Tibial nerve (tissue), 4 donors: ENCODE data around the gene ELOB. TPM values are rescaled to one million over a fixed set of nuclear protein-coding genes. Genes with fewer than 3 reads are reported as not detected.

Source experiments
- DNase-seq, 2 donors: peaks; one replicate each; pipeline ENCODE4 v3.0.0-alpha.2; 2019; ENCODE audit warnings: low spot score in 2 of 2
- H3K27ac ChIP-seq, 4 donors: fragments of 200-600 bp; sonication (generic) in 3 of 4; one replicate each; pipeline ENCODE4 v1.5.1; 2017 to 2019; ENCODE audit warnings: mild to moderate bottlenecking in 1 of 4
- H3K27me3 ChIP-seq, 2 donors: fragments of 200-600 bp; sonication (generic) in 1 of 2; one replicate each; pipeline versions ENCODE4 v1.5.1 to v1.6.0; 2017 to 2019
- H3K36me3 ChIP-seq, 3 donors: fragments of 200-600 bp; sonication (generic); one replicate each; pipeline ENCODE4 v1.5.1; 2018 to 2019
- H3K4me1 ChIP-seq, 4 donors: fragments of 200-600 bp; sonication (generic) in 3 of 4; one replicate each; pipeline ENCODE4 v1.5.1; 2017 to 2019
- H3K4me3 ChIP-seq, 4 donors: fragments of 200-600 bp; sonication (generic) in 3 of 4; one replicate each; pipeline ENCODE4 v1.5.1; 2017 to 2019; ENCODE audit warnings: mild to moderate bottlenecking in 1 of 4, moderate library complexity in 1 of 4
- H3K9me3 ChIP-seq, 4 donors: fragments of 200-600 bp; sonication (generic) in 3 of 4; one replicate each; pipeline ENCODE4 v1.5.1; 2017 to 2019
- EP300 ChIP-seq, 2 donors: sonication (generic); formaldehyde crosslinking; IDR thresholded peaks; one replicate each; pipeline ENCODE4 v1.6.1; 2017; ENCODE audit warnings: antibody characterized with exemption in 2 of 2, mild to moderate bottlenecking in 1 of 2
- POLR2A ChIP-seq, 2 donors: fragments of 450-650 bp; IDR thresholded peaks; one replicate each; pipeline ENCODE4 v1.6.1; 2017; ENCODE audit warnings: antibody characterized with exemption in 2 of 2, mild to moderate bottlenecking in 2 of 2, moderate library complexity in 2 of 2
- WGBS, 2 donors: methylation state at CpG; one replicate each; pipeline ENCODE4 v1.1.5; 2018; 5-methylcytosine and 5-hydroxymethylcytosine counted together
- total RNA-seq, 4 donors: library from RNA; depleted of rRNA; stranded (reverse); fragments of >200 nt; gene quantifications; one replicate each; pipeline ENCODE4 v1.1.0, GENCODE V29; 2016
- TF ChIP-seq, protein P1 (sequence below), 5 experiments: fragments of 200-600 bp in 3 of 5; fragments of 450-650 bp in 2 of 5; sonication (generic) in 3 of 5; IDR thresholded peaks; one replicate each; pipeline ENCODE4 v1.5.1; 2016 to 2019; ENCODE audit warnings: antibody characterized with exemption in 5 of 5, mild to moderate bottlenecking in 3 of 5, moderate library complexity in 2 of 5

The ELOB gene
- total RNA-seq, 4 donors from 2014 or later = 293 to 759 (median 513) TPM

DNA sequence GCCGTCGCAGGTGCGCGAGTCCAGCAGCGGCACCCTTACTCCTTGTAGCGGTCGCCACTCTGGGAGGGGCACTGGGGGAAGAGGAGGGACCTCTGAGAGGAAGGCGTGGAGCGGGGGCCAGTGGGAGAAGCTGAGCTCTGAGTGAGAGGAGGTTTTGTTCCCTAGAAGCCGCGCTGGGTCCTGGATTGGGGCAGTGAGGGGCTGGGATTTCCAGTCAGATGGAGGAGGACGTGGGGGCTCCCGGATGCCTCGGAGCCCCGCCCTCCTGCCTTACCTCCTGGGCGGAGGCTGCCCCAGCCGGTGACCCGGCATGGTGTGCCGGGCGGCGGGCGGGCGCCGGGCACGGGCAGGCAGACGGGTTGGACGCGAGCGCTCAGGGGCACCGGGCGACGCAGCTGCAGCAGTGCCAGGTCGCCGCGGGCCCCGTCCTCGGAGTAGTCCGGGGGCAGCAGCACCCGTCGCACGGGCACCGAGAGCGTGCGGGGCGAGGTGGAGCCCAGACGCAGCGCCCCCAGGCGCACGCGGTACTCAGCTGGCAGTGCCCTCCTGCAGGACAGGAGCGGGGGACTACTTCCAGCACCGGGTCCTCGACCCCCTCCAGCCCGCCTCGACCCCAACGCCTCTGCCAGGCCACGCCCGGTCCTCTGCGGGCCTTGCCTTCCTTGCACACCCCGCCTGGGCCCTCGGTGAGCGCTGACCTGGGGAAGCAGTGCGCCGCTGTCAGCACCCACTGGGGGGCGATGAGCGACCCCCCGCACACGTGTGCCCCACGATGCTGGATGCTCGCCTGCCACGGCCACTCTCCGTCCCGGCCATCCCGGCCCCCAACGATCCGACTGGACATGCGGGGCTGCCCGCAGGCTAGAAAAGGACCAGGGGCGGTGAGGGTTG, 8.3 kb upstream of the ELOB start:
- no peak for TF ChIP-seq EP300 (IDR thresholded peaks at IDR 0.05)
- TF ChIP-seq POLR2A (IDR thresholded peaks at IDR 0.05) = no peak
- TF ChIP-seq, protein P1, sequence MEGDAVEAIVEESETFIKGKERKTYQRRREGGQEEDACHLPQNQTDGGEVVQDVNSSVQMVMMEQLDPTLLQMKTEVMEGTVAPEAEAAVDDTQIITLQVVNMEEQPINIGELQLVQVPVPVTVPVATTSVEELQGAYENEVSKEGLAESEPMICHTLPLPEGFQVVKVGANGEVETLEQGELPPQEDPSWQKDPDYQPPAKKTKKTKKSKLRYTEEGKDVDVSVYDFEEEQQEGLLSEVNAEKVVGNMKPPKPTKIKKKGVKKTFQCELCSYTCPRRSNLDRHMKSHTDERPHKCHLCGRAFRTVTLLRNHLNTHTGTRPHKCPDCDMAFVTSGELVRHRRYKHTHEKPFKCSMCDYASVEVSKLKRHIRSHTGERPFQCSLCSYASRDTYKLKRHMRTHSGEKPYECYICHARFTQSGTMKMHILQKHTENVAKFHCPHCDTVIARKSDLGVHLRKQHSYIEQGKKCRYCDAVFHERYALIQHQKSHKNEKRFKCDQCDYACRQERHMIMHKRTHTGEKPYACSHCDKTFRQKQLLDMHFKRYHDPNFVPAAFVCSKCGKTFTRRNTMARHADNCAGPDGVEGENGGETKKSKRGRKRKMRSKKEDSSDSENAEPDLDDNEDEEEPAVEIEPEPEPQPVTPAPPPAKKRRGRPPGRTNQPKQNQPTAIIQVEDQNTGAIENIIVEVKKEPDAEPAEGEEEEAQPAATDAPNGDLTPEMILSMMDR (IDR thresholded peaks at IDR 0.05) = no peak
- Histone ChIP-seq H3K36me3 (no peaks in the 10 kb centered on the region), H3K4me3 (peak overlapping the region in 3 of 4 donors; percentile 15 to 44 (median 33)), H3K4me1 (peaks cover 0 to 14% (median 8%) of the 10 kb centered on the region in 4 donors), H3K27me3 (peaks cover 0 to 52% of the 10 kb centered on the region in 2 donors), H3K27ac (no peak overlapping the region), H3K9me3 (no peaks in the 10 kb centered on the region)
- DNase-seq = no peak
- 16% methylated on average over 28 to 60 of the region's 79 CpGs for WGBS, 2 donors

DNA sequence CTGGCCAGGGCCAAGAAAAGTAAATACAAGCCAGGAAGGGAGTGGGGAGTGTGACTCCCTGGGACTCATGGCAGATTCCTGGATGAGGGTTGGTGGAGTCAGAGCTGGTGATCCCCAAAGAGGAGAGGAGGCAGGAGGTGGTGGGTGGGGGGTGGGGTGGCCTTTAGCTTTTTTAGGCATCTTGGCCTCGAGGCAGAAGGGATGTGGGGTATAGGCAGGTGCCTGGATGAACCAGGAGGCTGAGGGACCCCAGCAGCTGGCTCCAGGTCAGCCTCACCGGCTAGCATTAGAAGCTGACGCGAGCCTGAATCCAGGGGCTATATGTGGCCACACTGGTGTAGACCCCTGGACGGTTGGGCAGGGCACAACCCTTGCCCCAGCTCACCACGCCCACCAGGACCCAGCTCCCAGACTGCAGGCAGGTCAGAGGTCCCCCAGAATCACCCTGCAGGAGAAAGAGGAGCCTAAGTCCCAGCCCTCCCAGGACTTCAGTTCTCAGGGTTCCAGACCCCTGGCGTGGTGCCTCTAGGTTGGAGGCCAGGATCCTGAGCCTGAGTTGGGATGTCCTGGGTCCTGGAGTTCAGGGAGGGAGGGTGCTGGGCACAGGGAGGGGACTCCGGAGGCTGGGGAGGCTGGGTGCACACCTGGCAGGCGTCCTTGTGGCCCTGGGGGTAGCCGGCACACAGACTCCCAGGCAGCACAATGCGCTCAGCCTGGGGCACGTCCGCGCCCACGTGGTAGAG, 7.4 kb upstream of the ELOB start:
- Histone ChIP-seq H3K4me3 (peak overlapping the region in 2 of 4 donors; percentile 33 to 44), H3K27me3 (peaks cover 0 to 44% of the 10 kb centered on the region in 2 donors), H3K4me1 (peaks cover 0 to 19% (median 8%) of the 10 kb centered on the region in 4 donors), H3K27ac (no peak overlapping the region), H3K9me3 (no peaks in the 10 kb centered on the region), H3K36me3 (no peaks in the 10 kb centered on the region)
- TF ChIP-seq EP300 (IDR thresholded peaks at IDR 0.05) (no peak), POLR2A (IDR thresholded peaks at IDR 0.05) (no peak)
- TF ChIP-seq, protein P1 (IDR thresholded peaks at IDR 0.05) = no peak
- 55% methylated on average over 10 to 12 of the region's 15 CpGs for WGBS, 2 donors
- DNase-seq = no peak

DNA sequence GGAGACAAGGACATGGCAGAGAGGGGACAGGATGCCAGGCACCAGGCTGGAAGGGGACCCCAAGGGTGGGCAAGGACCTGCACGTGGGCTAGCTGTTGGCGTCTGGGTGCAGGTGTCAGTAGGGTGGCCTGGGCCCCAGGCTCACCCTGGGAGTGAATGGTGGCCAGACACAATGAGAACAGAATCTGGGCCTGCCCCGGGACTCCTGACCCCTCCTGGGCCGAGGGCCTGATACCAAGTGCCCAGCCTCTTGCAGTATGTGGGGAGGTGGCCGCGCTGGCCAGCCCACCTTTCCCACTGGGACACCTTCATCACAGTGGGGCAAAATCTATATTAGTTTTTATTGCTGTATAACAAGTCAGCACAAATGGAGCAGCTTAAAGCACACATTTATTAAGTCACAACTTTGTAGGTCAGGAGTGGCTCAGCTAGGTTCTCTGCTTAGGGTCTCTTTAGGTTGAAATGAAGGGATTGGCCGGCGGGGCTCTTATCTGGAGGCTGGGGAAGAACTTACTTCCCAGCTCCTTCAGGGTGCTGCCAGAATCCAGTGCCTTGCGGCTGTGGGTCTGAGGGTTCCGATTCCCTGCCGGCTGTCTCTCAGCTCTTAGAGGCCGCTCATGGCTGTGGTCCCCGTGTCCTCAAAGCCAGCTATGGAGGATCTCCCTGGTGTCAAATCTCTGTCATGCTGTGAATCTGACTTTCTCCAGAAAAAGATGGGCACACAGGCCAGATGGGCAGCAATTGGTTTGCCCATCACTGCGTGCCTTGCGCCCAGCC, 6.7 kb upstream of the ELOB start:
- Histone ChIP-seq H3K27ac (no peak overlapping the region), H3K9me3 (no peaks in the 10 kb centered on the region), H3K4me3 (no peak overlapping the region), H3K36me3 (no peaks in the 10 kb centered on the region), H3K27me3 (peaks cover 0 to 37% of the 10 kb centered on the region in 2 donors), H3K4me1 (peaks cover 0 to 26% (median 10%) of the 10 kb centered on the region in 4 donors)
- WGBS, 2 donors = 89 to 94% methylated on average over 11 to 15 of the region's 15 CpGs
- DNase-seq = no peak
- no peak for TF ChIP-seq EP300 (IDR thresholded peaks at IDR 0.05)

DNA sequence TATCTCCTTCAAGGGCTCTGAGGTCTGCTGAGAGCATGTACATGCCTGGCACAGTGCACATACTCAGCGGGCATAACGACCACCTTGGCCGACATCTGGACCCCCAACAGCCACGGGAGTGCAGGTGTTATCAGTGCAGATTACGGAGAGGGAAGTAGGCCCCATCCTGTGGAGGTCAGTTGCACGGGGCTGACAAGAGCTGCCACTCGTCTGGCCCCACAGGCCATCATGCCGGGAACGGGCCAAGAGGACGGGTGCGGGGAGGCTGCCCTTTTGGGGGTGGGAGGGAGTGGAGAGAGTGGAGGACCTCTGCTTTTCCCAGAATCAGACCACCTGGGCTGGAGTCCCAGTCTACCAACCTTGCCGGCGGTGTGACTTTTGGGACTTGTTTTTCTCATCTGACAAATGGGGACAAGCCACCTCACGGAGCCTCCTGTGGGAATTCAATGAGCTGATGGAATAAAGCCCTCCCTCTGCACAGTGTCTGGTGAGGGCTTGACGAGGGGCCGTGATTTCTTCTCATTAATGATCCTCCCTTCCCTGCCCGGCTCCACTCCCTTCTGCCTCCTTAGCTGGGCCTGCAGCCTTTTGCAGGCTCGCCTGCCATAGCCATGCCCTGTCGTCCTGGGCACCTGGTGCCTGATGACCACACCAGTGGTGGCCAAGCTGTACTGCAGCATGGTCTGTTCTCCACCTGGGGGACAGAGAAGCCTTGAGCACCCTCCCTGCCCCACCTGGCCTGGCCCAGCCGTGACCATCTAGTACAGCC, 5.7 kb upstream of the ELOB start:
- Histone ChIP-seq H3K9me3 (no peaks in the 10 kb centered on the region), H3K36me3 (no peaks in the 10 kb centered on the region), H3K27ac (no peak overlapping the region), H3K4me1 (peaks cover 0 to 34% (median 17%) of the 10 kb centered on the region in 4 donors), H3K27me3 (peaks cover 0 to 28% of the 10 kb centered on the region in 2 donors), H3K4me3 (no peak overlapping the region)
- TF ChIP-seq, protein P1 (IDR thresholded peaks at IDR 0.05) = no peak
- no peak for TF ChIP-seq EP300 (IDR thresholded peaks at IDR 0.05)
- no peak for DNase-seq
- 81 to 85% methylated on average over 13 to 20 of the region's 20 CpGs for WGBS, 2 donors
